Measurements from ENCODE around the gene RNF224. TPM values are rescaled to one million over a fixed set of nuclear protein-coding genes. Genes with fewer than 3 reads are reported as not detected.
A peak's percentile ranks its signal among the peaks of the same experiment; 100 is the strongest.

The RNF224 gene
- total RNA-seq, 1 experiment from 2014 or later: 0.30 TPM

DNA sequence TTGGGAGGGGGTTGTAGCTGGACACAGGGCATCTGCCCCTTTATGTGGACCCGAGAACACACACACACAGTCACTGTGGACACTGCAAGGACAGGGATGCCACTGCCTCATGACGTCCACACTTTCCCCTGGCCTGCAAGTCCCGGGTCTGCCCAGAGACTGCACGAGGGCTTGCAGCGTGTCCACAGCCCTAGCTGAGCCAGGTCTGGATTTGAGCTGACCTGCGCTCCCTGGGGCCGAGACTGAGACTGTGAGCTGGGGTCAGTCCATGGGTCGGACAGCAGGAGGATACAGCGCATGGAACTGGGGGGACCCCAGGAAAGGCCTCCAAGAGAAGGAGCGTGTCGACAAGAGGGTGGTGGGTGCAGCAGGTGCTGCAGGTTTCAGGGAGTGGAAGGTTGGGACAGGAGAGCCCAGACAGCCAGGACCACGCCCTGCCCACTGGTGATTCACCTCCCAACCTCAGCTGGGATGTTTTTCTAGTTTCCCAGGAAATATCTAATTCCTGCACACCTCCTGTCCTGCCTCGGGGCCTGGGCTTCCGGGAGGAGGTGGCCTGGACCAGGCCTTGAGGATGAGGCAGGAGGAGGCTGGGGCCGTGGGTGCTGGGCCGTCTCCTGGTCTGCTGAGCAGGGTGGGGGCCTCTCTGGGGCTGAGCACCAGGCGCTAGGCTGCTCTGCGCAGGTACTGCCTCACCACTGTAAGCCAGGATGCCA, 806 bp upstream of the RNF224 start:
- ATAC-seq (peak; percentile 31), DNase-seq (ENCODE audit: low read depth, low spot score) (no peak)
- no peaks in the 10 kb centered on the region for H3K9me2 ChIP-seq (ENCODE audit: insufficient read depth)
- no TSS peak for BruUV-seq (replicated peaks)
- H2AFZ ChIP-seq (ENCODE audit: low read depth, low read length, poor library complexity, severe bottlenecking): no peak overlapping the region
- peak overlapping the region; percentile 88 for H3K27ac ChIP-seq (ENCODE audit: low read depth, low read length)
- no peak for TF ChIP-seq SIN3A (IDR thresholded peaks at IDR 0.05; ENCODE audit: low read depth)
- no peak for TF ChIP-seq ELF1 (IDR thresholded peaks at IDR 0.05; ENCODE audit: borderline replicate concordance, low read depth)
- TF ChIP-seq, protein P1, sequence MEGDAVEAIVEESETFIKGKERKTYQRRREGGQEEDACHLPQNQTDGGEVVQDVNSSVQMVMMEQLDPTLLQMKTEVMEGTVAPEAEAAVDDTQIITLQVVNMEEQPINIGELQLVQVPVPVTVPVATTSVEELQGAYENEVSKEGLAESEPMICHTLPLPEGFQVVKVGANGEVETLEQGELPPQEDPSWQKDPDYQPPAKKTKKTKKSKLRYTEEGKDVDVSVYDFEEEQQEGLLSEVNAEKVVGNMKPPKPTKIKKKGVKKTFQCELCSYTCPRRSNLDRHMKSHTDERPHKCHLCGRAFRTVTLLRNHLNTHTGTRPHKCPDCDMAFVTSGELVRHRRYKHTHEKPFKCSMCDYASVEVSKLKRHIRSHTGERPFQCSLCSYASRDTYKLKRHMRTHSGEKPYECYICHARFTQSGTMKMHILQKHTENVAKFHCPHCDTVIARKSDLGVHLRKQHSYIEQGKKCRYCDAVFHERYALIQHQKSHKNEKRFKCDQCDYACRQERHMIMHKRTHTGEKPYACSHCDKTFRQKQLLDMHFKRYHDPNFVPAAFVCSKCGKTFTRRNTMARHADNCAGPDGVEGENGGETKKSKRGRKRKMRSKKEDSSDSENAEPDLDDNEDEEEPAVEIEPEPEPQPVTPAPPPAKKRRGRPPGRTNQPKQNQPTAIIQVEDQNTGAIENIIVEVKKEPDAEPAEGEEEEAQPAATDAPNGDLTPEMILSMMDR (IDR thresholded peaks at IDR 0.05 in 2 of 3, conservative IDR thresholded peaks at IDR 0.05 in 1 of 3; ENCODE audit: borderline replicate concordance in 1 of 3, insufficient read depth in 1 of 3, low read depth in 2 of 3, low read length in 2 of 3): no peak
- no peak for TF ChIP-seq SP1 (IDR thresholded peaks at IDR 0.05; ENCODE audit: low read depth)
- TF ChIP-seq EZH2 (IDR thresholded peaks at IDR 0.05): no peak
- TF ChIP-seq SRF (IDR thresholded peaks at IDR 0.05; ENCODE audit: low read depth): no peak
- TF ChIP-seq FOSL1 (IDR thresholded peaks at IDR 0.05; ENCODE audit: low read depth): no peak
- no peak for TF ChIP-seq ZNF274 (IDR thresholded peaks at IDR 0.05; ENCODE audit: low read depth, low read length)
- H3K4me3 ChIP-seq (replicated peaks in 1 of 2; ENCODE audit: low read depth in 1 of 2, low read length in 2 of 2): peak overlapping the region; percentile 14 to 48
- H3K36me3 ChIP-seq (ENCODE audit: control insufficient read depth in 1 of 2, insufficient read depth in 2 of 2, low read length in 2 of 2): no peaks in the 10 kb centered on the region
- peak overlapping the region; percentile 99 for H3K4me2 ChIP-seq (ENCODE audit: low read length)
- no peaks in the 10 kb centered on the region for H4K20me1 ChIP-seq (ENCODE audit: insufficient read depth)
- peaks cover 44 to 71% of the 10 kb centered on the region in 2 experiments for H3K4me1 ChIP-seq (ENCODE audit: control insufficient read depth in 1 of 2, insufficient read depth in 2 of 2, low read length in 2 of 2)
- no peaks in the 10 kb centered on the region for H3K27me3 ChIP-seq (ENCODE audit: insufficient read depth, low read length)
- CTCF ChIA-PET: interaction anchor here (1.1 to 4.7 kb wide), 12 partner anchors 10 to 197 kb away, joined by 3 to 43 read pairs (median 6); partner anchors contain the start of genes ANAPC2, SAPCD2, SSNA1 and TPRN
- peak overlapping the region; percentile 97 for H3K9ac ChIP-seq (ENCODE audit: low read length)
- RAD21 ChIA-PET (ENCODE audit: low non-redundant PET in 1 of 2, low total read pairs in 2 of 2, uncharacterized antibody in 2 of 2, unreplicated experiment in 2 of 2): interaction anchor here (1.2 to 1.9 kb wide), 6 partner anchors 13 to 180 kb away, joined by 3 to 9 read pairs (median 4); partner anchors contain the start of genes ANAPC2 (in 2 of the 2) and SSNA1 (in 2 of the 2)
- H3K9me3 ChIP-seq (ENCODE audit: control insufficient read depth in 1 of 2, insufficient read depth in 1 of 2, low read depth in 1 of 2, low read length in 2 of 2): no peaks in the 10 kb centered on the region
- POLR2A ChIA-PET: interaction anchor here (0.7 to 2.5 kb wide), 7 partner anchors 10 to 103 kb away, joined by 3 to 16 read pairs (median 6); partner anchors contain the start of genes ANAPC2, SSNA1, TPRN and TUBB4B
- no peaks in the 10 kb centered on the region for H3K79me2 ChIP-seq (ENCODE audit: insufficient read depth, low read length)
- intact Hi-C loops (cut with micrococcal nuclease): loop anchor here (1.0 to 10.0 kb wide), 4 partner anchors 39 to 442 kb away; partner anchors contain the start of genes ANAPC2, NPDC1 and SSNA1

Data from HCT116 (cell line).